Fibroblast of villous mesenchyme (primary cell): Measurements from ENCODE around the gene OR1L8. TPM values are rescaled to one million over a fixed set of nuclear protein-coding genes. Genes with fewer than 3 reads are reported as not detected.

Experiments
- DNase-seq: peaks from one replicate; pipeline ENCODE4 v3.0.0-alpha.2; 2010; ENCODE audit warnings: low read depth
- H3K4me3 ChIP-seq: 2 replicates; pipeline ENCODE4 v1.5.1; 2011; ENCODE audit warnings: low read depth, mild to moderate bottlenecking, low read length
- CTCF ChIP-seq: IDR thresholded peaks from 2 replicates; pipeline ENCODE4 v1.5.1; 2012; ENCODE audit warnings: low read depth, mild to moderate bottlenecking, low read length; ENCODE audit not compliant: insufficient read depth
- total RNA-seq: library from RNA; depleted of rRNA; stranded (reverse); fragments of >200 nt; gene quantifications from 2 replicates; pipeline ENCODE4 v1.2.3, GENCODE V29; 2012

OR1L8 gene
- total RNA-seq, 1 donor: not detected

- DNase-seq: no peak
- no peak for TF ChIP-seq CTCF
- H3K4me3 ChIP-seq: no peak within 1 kb of the TSS
Observed at GRCh38 chr9:122518841-122519240, 64.3 kb downstream of the OR1L8 start, which contains the start of gene OR1J4. OR1J4 (plus strand) TSS chr9:122519141; CDS start chr9:122519141, 0 bp downstream.

GRCh38 chr9:122518226-122518625 lies 65.0 kb downstream of the OR1L8 start:
- no peak overlapping the region for H3K4me3 ChIP-seq
- no peak for DNase-seq
- TF ChIP-seq CTCF: no peak

Other genes starting within 250 kb of the OR1L8 start
- gene PTGS1, start 212.4 kb downstream of the OR1L8 start, total RNA-seq: 10.4 and 32.9 TPM in 2 replicates
- not detected in 2 replicates for gene OR1J1, start 105.5 kb downstream of the OR1L8 start, total RNA-seq
- gene OR1J2, start 72.6 kb downstream of the OR1L8 start, total RNA-seq: 0.32 and 0.43 TPM in 2 replicates
- gene OR1J4, start 64.2 kb downstream of the OR1L8 start, total RNA-seq: not detected in 2 replicates
- not detected in 2 replicates for gene OR1N1, start 56.1 kb downstream of the OR1L8 start, total RNA-seq
- gene OR1N2, start 30.3 kb downstream of the OR1L8 start, total RNA-seq: not detected in 2 replicates
- not detected in 2 replicates for gene OR1Q1, start 31.4 kb upstream of the OR1L8 start, total RNA-seq
- not detected in 2 replicates for gene OR1B1, start 74.2 kb upstream of the OR1L8 start, total RNA-seq
- not detected in 2 replicates for gene OR1L1, start 78.3 kb upstream of the OR1L8 start, total RNA-seq
- gene OR1L3, start 91.7 kb upstream of the OR1L8 start, total RNA-seq: not detected in 2 replicates
- not detected in 2 replicates for gene OR1L4, start 140.6 kb upstream of the OR1L8 start, total RNA-seq
- not detected in 2 replicates for gene OR1L6, start 158.9 kb upstream of the OR1L8 start, total RNA-seq
- not detected in 2 replicates for gene OR5C1, start 205.5 kb upstream of the OR1L8 start, total RNA-seq
- not detected in 2 replicates for gene OR1K1, start 216.7 kb upstream of the OR1L8 start, total RNA-seq
- 31.6 and 43.6 TPM in 2 replicates for gene PDCL, start 245.2 kb upstream of the OR1L8 start, total RNA-seq